GM19467 (cell line): ENCODE results near the gene KCNH2.

Experiments
- ATAC-seq: cut with Tn5 transposase; IDR thresholded peaks from one replicate; pipeline ENCODE4 v1.9.1; 2021; ENCODE audit warnings: mild to moderate bottlenecking, moderate library complexity; ENCODE audit not compliant: unreplicated experiment

Gene KCNH2

DNA sequence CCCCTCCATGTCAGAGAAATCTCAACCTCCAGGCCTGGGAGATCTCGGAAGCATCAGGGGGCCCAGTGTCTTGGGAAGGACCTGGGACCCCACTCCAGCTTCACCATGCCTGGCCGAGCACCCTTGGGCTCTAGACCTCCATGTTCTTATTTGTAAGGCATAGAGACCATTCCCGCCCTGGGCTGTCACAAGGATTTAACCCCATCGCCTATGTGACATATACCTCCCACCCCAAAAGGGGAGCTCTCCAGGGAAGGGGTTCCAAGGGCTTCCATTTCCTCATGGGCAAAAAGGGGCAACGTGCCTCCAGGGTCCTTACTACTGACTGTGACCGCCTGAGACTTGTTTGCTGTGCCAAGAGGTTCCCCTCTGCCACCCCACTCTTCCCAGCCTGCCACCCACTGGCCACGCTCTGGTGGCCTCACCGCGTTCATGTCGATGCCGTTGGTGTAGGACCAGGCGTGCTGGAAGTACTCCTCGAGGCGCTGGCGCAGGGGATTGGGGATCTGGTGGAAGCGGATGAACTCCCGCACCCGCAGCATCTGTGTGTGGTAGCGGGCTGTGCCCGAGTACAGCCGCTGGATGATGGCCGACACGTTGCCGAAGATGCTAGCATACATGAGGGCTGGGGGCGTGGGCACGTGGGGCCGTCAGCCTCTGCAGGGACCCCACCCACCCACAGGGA is 27.5 kb downstream of the KCNH2 start:
- no peak for ATAC-seq

DNA sequence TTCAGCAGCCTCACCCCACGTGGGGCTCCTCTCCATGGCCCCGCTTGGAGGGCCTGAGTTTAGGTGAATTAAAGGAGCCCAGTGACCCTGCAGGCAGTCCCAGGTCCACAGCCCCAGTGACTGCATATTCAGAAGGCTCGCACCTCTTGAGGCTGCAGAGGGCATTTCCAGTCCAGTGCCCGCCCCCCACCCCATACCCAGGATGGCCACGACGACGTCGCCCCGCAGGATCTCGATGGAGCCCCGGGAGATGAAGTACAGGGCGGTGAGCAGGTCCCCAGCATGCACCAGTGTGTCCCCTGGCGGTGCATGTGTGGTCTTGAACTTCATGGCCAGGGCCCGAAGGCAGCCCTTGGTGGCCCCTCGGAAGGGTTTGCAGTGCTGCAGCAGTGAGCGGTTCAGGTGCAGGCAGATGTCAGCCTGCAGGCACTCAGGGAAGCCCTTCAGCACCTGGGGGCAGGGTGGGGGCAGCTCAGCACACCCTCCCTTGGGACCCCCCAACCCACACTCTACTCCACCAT is 28.1 kb downstream of the KCNH2 start:
- no peak for ATAC-seq

DNA sequence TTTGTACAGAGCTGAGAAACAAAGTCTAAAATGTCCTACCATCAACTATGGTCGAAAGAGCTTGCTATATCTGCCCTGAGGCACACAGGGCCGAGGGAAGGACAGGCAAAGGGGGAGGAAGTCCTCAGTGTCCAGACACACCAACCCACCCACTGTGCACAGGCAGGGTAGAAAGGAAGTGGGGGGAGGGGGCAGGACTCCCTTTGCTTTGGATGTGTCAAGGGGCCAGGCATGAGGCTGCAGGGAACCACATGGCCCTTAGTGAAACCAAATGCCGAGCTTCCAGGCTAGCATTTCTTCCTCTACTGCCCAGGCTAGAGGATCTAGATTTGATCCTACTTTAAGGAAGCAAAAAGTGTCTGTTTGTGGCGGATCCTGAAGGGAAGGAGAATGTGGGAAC is 28.6 kb downstream of the KCNH2 start:
- no peak for ATAC-seq

DNA sequence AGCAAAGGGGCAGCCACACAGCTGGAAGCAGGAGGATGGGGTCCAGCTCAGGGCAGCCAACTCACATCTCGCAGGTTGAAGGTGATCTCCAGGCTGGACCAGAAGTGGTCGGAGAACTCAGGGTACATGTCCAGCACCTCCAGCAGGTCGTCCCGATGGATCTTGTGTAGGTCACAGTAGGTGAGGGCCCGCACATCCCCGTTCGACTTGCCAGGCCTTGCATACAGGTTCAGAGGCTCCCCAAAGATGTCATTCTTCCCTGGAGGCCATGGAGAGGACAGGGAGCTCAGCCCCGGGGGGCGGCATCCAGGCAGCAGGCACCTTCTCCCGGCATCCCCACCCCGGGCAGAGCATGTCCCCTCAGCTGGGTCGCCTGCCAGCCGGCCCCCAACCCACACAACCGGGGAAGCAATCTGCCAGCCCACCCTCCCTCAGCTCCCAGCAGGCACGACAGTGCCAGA is 29.3 kb downstream of the KCNH2 start:
- ATAC-seq, result no peak

DNA sequence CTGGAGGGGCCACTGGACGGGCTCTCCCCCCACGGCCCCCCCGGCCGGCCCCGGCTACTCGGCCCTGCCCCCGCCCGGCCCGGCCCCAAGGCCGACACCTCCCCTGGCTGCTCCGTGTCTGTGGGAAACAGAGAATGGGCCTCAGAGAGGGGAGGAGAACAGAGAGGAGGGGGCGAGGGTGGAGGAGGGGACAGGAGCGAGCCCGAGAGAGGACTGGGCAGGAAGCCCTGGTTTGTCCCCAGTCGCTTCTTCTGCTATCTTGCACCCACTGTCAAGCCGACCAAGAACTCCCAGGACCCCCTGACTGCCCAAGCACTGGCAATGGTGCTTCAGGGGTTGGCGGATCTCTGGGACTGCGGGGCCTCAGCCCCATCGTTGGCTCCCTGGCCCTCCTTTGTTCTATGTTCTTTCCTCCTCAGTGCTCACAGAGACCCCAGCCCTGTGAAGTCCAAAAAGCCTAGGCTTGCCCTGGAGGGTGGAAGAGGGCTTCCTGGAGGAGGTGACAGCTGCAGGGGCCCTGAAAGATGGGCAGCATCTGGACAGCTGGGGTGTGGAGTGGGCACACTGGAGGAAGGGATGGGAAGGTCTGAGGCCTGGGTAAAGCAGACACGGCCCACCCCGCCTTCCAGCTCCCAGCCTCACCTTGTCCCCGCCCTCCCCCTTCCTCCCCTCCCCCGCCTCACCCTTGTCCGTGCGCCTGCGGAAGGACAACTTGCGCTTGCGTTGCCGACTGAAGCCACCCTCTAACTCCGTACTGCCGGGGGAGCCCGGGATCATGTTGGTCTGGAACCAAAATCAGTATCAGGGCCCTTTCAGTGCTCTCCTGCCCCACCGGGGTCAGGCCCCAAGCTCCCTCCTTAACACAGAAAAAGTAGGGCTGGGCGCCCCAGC is 30.1 kb downstream of the KCNH2 start:
- ATAC-seq, result no peak

DNA sequence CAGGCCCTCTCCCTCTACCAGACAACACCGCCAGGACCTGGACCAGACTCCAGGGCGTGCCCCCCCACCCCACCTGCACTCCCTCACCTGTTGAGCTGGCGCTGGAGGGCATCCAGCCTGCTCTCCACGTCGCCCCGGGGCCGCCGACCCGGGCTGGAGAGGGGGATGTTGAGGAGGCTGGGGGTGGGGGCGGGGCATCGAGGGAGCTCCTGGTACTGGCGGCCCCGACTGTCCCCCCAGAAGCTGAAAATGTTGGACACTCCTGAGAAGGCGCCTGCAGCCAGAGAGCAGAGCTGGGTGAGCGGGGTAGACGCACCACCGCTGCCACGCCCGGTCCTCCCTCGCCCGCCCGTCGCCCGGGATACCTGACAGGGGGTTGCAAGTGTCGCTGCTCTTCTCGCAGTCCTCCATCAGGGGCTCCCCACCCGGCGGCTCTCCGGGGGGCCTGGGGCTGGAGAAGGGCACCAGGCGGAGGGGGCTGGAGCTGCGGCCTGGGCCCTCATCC is 30.8 kb downstream of the KCNH2 start:
- ATAC-seq, result no peak

DNA sequence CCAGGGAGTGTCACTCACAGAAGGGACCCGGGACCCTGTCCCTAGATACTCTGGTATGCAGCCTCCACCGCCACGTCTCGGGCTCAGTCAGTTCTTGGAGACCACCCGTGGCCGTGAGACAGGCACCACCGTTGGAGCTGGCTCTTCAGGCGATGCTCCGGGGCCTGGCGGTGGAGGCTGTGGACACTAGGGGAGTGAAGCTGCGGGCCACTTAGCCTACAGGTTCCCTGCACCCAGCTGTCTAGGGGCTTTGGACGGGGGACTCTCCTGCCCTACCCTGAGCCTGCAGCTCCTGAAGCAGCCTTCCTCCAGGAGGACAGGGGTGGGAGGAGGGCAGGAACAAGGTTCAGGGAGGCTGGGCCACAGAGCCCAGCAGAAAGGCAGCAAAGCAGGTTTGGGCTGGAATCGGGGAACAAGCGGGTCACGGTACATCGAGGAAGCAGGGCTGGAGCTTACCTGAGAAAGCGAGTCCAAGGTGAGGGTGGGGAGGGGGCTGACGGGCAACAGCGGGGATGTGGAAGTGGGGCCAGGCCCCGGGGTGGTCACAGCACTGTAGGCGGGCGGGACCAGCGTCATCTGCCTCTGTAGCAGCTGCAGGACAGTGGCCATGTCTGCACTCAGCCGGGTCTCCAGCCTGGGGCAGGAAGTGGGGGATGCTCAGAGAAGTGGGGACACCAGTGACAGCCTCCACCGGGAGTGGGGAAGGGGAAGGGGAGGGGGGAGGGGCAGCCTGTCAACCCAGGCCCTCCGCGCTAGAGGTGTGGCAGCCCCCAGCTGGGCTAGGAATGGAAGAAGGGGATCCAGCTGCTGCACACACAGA is 31.5 kb downstream of the KCNH2 start:
- no peak for ATAC-seq

DNA sequence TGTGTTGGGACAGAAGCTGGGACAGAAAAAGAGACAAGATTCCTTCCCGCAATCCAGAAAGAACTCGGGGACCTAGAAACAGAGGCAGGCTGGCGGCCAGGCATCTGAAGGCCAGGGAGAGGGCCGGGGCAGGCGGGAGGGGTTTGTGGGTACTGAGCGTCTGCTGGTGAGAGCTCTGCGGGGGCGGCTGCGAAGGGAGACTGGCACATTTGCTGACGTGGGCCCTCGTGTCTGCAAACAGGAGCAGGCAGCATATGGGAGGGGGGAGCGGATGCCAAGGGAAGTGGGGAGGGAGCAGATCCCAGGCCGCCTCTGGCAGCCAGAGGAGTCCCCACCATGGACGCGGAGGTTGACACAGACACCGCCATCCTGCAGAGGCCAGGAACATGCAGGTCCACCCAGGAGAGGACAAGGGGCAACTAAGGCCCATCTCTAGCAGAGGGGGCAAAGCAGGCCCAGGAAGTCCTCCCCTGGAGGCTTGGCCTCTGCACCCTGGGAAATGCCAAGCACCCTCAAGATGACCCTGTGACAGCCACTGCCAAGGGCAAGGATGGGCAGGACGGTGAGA is 32.2 kb downstream of the KCNH2 start:
- ATAC-seq, result no peak

DNA sequence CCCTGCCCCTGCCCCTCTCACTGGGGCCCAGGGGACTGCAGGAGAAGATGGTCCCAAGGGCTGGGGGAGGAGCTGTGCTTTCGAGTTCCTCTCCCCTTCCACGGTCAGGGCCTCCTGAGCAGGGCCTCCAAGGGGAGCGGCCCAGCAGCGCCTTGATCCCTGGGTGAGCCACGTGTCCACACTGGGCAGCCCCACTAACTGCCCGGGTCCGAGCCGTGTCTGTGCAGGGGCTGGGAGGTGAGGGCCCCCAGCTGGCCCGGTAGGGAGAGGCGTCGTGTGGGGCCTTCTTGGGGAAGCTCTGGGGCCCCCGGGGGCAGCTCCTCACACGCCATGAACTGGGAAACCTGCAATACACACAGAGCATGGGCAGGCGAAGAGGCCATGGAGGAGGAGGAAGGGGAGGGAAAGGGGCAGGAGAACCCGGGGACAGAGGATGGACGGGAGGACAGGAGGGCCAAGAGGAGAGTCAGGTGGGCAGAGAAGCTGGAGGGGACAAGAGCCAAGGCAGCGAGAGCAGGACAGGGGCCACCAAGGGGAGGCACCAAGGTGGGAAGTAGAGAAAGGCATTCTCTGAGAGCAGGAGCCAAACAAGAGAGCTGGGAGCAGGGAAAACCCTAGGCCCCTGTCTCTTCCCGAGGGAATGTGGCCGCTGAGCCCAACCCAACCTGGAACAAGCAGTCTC is 32.8 kb downstream of the KCNH2 start:
- no peak for ATAC-seq

DNA sequence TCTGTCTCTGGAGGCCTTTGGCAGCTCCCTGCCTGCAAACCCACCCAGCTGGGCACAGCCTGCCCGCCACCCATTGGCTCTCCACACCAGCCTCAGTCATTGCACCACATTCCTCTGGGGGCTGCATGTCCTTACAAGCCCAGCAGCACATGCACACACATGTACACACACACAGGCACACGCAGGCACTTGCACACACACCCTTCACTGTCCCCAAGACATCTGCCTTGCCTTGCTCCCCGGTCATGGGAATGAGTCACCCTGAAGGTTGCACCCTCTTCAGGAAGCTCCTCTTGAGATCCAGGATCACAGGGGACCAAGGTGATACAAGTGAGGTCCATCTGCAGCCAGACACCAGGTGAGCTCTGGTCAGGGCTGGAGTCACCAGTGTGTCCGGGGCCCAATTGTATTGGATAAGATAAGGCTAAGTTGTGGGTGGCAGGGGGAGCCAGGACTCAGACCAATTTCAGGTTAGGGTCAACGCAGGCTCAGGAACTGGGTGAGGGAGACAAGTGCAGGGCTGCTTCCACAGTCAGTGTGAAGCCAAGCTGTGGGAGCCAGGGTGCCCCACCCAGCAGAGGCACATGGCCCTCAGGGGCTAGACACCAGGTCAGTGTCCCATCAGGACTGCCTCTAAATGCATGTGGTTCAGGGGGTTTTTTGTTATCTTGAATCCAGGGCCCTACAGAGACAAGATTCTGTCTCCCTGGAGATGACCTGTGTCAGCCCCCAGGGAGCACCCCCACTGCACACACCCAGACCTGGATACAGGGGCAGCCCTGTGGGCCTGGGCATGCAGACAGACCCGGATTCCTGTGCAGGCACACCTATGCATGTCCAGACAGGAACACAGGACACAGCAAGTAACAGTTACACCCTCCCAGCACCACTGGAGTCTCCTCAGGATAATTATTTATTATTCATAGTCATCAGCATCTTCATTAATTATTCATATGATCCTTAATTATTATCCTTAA is 33.8 kb downstream of the KCNH2 start:
- no peak for ATAC-seq

DNA sequence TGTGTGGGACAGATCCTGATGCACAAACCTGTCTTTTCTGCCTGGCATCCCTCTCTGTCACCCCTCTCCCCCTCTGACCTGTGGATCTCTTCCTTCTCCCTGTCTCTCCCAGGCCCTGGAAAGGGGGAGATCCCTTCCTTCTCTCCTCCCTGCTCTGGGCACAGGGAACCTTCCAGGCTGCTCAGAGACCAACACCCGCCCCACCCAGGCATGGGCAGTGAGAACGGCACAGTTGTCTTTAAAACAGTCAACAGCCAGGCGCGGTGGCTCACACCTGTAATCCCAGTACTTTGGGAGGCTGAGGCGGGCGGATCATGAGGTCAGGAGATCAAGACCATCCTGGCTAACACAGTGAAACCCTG is 34.7 kb downstream of the KCNH2 start:
- no peak for ATAC-seq

DNA sequence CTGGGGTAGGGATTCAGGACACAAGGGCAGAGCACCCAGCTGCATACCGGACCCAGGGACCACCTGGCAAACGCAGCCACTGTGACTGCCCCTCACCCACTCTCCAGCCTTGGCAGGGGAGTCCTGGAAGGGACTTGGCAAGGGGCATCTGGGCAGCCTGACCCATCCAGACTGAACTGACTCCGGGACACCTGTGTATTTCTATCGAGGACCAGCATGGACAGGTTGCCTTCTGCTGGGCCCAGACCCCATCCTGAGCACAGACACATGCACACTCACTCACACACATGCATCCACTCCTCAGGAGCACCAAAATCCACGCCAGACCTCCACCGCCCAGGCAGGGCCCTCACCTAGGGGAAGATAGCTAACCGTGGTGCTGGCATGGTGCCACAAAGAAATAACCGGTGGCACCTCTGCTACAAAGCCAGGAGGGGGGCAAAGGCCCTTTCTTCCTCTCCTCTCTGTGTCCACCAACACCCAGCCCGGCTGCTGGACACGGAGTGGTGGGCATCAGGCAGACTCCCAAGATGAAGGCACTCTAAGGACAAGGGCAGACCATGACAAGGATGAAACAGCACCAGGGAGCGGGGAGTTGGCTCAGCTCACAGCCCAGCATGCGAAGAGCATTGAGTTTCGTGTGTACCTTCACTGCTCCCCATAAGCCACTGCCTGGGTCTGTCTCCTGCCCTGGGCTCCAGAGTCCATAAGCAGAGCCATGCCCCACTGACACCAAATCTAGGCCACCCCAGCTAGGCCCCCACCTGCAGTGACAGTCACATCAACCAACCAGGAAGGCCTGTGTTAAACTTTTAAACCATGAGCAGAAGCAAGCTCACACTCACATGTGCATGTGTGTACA is 35.3 kb downstream of the KCNH2 start:
- ATAC-seq, result no peak

DNA sequence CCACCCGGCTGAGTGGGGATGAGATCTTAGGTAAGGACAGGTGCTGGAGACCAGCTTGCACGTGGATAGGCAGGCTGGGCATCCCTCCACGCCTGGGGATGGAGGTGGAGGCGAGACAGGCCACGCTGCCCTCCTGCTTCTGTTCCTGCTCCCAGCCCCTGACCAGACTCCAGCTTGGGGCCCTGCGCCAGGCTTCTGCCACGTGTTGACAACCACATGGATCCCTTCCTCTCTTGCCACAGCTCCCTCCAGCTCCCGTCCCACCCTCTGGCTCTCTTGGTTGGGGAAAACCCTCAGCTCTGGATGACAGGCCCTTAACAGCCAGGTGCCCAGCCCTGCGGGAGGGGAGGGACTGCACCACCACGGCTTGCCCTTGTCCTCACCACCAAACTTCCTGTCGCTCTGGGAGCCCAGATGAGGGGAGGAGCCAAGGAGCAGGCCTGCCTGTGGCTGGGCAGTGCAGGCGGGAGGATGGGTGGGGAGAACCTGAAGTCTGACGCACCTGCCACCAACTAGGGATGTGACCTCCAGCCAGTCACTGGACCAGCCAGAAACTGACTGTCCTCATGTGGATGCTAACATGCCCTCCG is 36.0 kb downstream of the KCNH2 start:
- ATAC-seq, result no peak

DNA sequence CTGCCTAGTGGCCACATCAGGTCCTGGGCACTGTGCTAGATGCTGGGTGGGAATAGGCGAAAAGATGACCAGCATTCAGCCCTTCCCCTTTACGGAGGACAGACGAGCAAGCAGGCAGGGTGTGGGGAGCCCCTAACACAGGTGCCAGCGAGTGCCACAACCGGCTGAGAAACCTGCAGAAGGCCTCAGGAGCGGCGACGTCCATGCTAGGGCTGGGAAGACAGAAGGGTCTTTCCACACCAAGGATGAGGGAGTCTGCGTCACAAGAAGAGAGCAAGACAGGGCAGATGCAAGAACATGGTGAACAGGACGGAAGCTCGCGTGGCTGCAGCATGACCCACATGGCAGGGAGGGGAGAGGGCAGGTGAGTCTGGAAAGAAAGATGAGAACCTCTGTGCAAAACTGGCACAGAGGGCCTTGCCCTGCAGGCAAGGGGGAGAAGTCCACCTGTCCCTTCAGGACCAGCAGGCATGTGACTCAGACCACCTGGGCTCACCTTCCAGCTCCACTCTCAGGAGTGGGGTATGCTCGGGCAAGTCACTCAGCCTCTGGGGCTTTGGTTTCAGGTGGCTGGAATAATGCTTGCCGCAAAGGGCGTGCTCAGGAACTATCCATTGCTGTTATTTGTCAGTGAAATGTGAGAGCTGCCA is 36.6 kb downstream of the KCNH2 start:
- no peak for ATAC-seq

DNA sequence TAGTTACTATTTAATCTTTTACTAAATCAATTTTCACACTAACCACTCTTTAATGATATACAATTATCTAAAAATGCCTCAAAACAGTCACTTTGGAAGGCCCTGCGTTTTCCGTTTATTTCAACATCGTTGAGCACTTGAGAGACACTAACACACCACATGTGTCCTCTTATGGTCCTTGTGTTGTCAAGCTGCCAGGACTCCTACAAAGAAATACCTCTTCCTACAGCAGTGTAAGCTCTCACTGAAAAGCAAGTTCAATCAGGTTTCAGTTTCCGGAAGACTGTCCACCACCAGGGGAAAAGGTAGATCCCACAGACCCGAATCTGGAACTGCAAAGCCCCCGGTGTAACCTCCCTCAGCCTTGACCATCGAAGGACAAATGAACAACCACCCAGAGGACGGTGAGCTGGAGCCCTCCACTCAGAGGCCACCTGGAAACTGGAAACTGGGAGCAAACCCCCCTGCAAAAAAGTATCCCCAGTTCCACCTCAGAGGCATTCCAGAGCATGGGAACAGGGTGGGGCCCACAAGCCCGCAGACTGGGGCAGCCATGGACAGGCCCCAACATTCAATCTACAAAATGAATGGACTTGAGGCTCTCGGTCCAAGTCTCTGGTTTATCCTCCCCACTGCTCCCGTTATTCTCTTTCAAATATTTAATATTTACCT is 37.6 kb downstream of the KCNH2 start:
- ATAC-seq, result no peak

DNA sequence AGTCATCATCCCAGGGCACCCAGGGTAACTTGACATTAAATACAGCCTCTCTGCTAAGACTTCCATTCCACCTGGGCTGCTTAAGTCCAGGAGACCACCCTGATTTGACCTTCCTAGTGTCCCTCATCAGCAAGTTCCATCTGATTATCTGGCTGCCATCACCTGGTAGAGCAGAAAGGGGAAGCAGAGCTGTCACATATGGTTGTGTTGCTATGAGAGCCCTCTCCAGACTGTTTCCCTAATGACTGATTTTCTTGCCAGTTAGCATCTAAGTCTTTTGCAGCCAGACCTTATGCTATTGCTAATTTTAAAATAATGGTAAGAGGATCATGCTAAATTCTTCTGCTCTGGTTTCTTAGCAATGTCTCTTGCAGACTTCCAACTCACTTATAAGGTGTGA is 38.7 kb downstream of the KCNH2 start:
- ATAC-seq, result no peak

DNA sequence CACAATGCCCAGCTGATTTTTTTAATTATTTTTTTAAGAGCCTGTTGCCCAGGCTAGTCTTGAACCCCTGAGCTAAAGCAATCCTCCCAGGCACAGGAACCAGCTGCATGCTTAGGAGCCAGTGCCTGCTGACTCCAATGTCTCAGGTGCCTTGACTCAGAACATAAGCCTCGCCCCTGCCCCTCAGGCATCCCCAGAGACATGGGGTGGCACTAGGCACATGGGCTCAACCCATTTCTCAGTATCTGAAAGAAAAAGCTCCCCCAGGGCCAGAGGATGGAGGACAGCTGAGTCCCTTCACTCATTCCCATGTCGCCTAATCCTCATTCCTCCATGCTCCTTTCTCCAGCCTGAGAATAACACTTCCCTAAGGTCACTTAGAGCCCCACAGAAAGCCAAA is 39.1 kb downstream of the KCNH2 start:
- ATAC-seq, result no peak
